ENCODE measurements around the gene RAD23A.
"Not testable (repeated sequence)": the region's sequence is repeated elsewhere in the genome, so short reads cannot be mapped to it uniquely, and the experiment has no call there.

The RAD23A gene

GRCh38 chr19:12937927-12938778, 7.5 kb upstream of the RAD23A start, which contains the start of gene CALR:
CALR (plus strand) TSS chr19:12938609; CDS start chr19:12938680, 71 bp downstream.
- DNase-seq (ENCODE audit: low read depth) = peak; percentile 98

GRCh38 chr19:12938779-12939601, 6.7 kb upstream of the RAD23A start:
- peak; percentile 76 for DNase-seq (ENCODE audit: low read depth)

- DNase-seq (ENCODE audit: low read depth) = peak; percentile 52
Measured at GRCh38 chr19:12939975-12940423, 5.7 kb upstream of the RAD23A start.

- no peak for DNase-seq (ENCODE audit: low read depth)
Measured at GRCh38 chr19:12940897-12941296, 4.8 kb upstream of the RAD23A start.

- DNase-seq (ENCODE audit: low read depth) = no peak
Measured at GRCh38 chr19:12943437-12944044, 2.1 kb upstream of the RAD23A start.

GRCh38 chr19:12944104-12944674, 1.5 kb upstream of the RAD23A start:
- no peak for DNase-seq (ENCODE audit: low read depth)

GRCh38 chr19:12946092-12946721, 545 bp downstream of the RAD23A start:
- DNase-seq (ENCODE audit: low read depth) = peak; percentile 53

- DNase-seq (ENCODE audit: low read depth) = no peak
Measured at GRCh38 chr19:12946731-12947496, 1.3 kb downstream of the RAD23A start.

GRCh38 chr19:12947702-12948611, 2.3 kb downstream of the RAD23A start:
- DNase-seq (ENCODE audit: low read depth) = no peak

- DNase-seq (ENCODE audit: low read depth) = no peak
Measured at GRCh38 chr19:12948612-12949362, 3.1 kb downstream of the RAD23A start.

GRCh38 chr19:12949363-12950283, 4.0 kb downstream of the RAD23A start:
- DNase-seq (ENCODE audit: low read depth) = no peak

- DNase-seq (ENCODE audit: low read depth) = not testable (repeated sequence)
Measured at GRCh38 chr19:12952050-12952449, 6.4 kb downstream of the RAD23A start.

GRCh38 chr19:12952488-12953137, 7.0 kb downstream of the RAD23A start:
- DNase-seq (ENCODE audit: low read depth) = no peak

GRCh38 chr19:12953138-12953798, 7.6 kb downstream of the RAD23A start:
- no peak for DNase-seq (ENCODE audit: low read depth)

- DNase-seq (ENCODE audit: low read depth) = no peak
Measured at GRCh38 chr19:12953799-12954611, 8.3 kb downstream of the RAD23A start.

GRCh38 chr19:12954612-12954962, 8.9 kb downstream of the RAD23A start:
- DNase-seq (ENCODE audit: low read depth) = no peak

All from CMK (cell line).